HepG2 (cell line): ENCODE results near the gene TMEM170B. TPM values are rescaled to one million over a fixed set of nuclear protein-coding genes. Genes with fewer than 3 reads are reported as not detected.

ENCODE experiments used
- ATAC-seq: fragments of 200-7000 bp; cut with Tn5 transposase; 3 replicates; pipeline ENCODE4 v1.9.1; 2020; ENCODE audit warnings: mild to moderate bottlenecking, moderate library complexity
- BruUV-seq: library from RNA; stranded (reverse); fragments of 400-500 nt; replicated peaks from 2 replicates; lab custom pipeline; 2021; lab: Mats Ljungman, UMichigan
- CTCF ChIA-PET: fragments of 300-600 bp; formaldehyde crosslinking; extraction: SDS; loops from one replicate; lab custom pipeline; 2021; ENCODE audit warnings: low total read pairs, inconsistent platforms, low intra/inter-chr PET ratio; lab: Yijun Ruan, JAX
- POLR2A ChIA-PET: fragments of 350-600 bp; sonication (Branson Sonifier 250); formaldehyde crosslinking; loops from one replicate; lab custom pipeline; 2020; ENCODE audit warnings: antibody characterized with exemption, inconsistent platforms; lab: Yijun Ruan, JAX
- DNase-seq: peaks from one replicate; pipeline ENCODE4 v3.0.0-alpha.2; 2015; ENCODE audit warnings: low spot score
- FAIRE-seq: peaks from 3 replicates; lab custom pipeline; 2011; peaks lifted over from hg19 to GRCh38; lab: Jason Lieb, UNC
- H2AFZ ChIP-seq: one replicate; pipeline ENCODE4 v1.6.1; 2011; ENCODE audit warnings: low read length, inconsistent platforms
- H3K27ac ChIP-seq: fragments of 300-600 bp; 3 replicates; pipeline ENCODE4 v1.8.0; 2011; ENCODE audit warnings: mixed run types, mild to moderate bottlenecking, mixed read lengths, low read length, inconsistent platforms; ENCODE audit not compliant: insufficient read depth; ENCODE audit errors: extremely low read length
- H3K27me3 ChIP-seq, 2 experiments: fragments of 200-600 bp in 1 of 2; 2 replicates in 1 of 2; 3 replicates in 1 of 2; pipeline versions ENCODE4 v1.6.0 to v1.8.0; 2011; ENCODE audit warnings: low read length in 2 of 2, mild to moderate bottlenecking in 2 of 2, moderate library complexity in 2 of 2, inconsistent platforms in 1 of 2; ENCODE audit not compliant: insufficient read depth in 2 of 2, control insufficient read depth in 1 of 2
- H3K36me3 ChIP-seq, 2 experiments: fragments of 200-600 bp in 1 of 2; replicated peaks in 1 of 2; 2 replicates in 1 of 2; 3 replicates in 1 of 2; pipeline versions ENCODE4 v1.5.1 to v1.8.0; 2011; ENCODE audit warnings: low read length in 2 of 2, inconsistent platforms in 1 of 2; ENCODE audit not compliant: insufficient read depth in 2 of 2, control insufficient read depth in 1 of 2
- H3K4me1 ChIP-seq: 2 replicates; pipeline ENCODE4 v1.5.1; 2012; ENCODE audit warnings: low read length, inconsistent platforms; ENCODE audit not compliant: insufficient read depth
- H3K4me2 ChIP-seq: 2 replicates; pipeline ENCODE4 v1.6.0; 2011; ENCODE audit warnings: low read depth, low read length, inconsistent platforms
- H3K4me3 ChIP-seq, 3 experiments: fragments of 200-600 bp in 1 of 3; sonication (generic), shearing (Covaris generic) in 1 of 3; replicated peaks in 1 of 3; 2 replicates each; pipeline ENCODE4 v1.5.1; 2011 to 2016; ENCODE audit warnings: low read length in 3 of 3, inconsistent platforms in 2 of 3, low read depth in 2 of 3, mild to moderate bottlenecking in 2 of 3, control low read depth in 1 of 3, mixed read lengths in 1 of 3; ENCODE audit not compliant: insufficient read depth in 1 of 3
- H3K79me2 ChIP-seq: one replicate; pipeline ENCODE4 v1.6.1; 2011; ENCODE audit warnings: low read length, inconsistent platforms; ENCODE audit not compliant: insufficient read depth
- H3K9ac ChIP-seq: 2 replicates; pipeline ENCODE4 v1.6.0; 2011; ENCODE audit warnings: mild to moderate bottlenecking, low read depth, low read length, inconsistent platforms; ENCODE audit not compliant: insufficient read depth
- H3K9me3 ChIP-seq: 2 replicates; pipeline ENCODE4 v1.5.1; 2012; ENCODE audit warnings: mild to moderate bottlenecking, low read length
- H4K20me1 ChIP-seq: 2 replicates; pipeline ENCODE4 v1.6.0; 2011; ENCODE audit warnings: inconsistent platforms, mild to moderate bottlenecking, low read length, moderate library complexity; ENCODE audit not compliant: insufficient read depth
- ETS1 ChIP-seq: sonication (generic); formaldehyde crosslinking; IDR thresholded peaks from 2 replicates; pipeline ENCODE4 v1.4.0; 2020; ENCODE audit warnings: missing genetic modification reagents
- FOXJ3 ChIP-seq: sonication (generic); formaldehyde crosslinking; IDR thresholded peaks from 2 replicates; pipeline ENCODE4 v1.4.0; 2020; ENCODE audit warnings: missing genetic modification reagents, mild to moderate bottlenecking, borderline replicate concordance
- IRF1 ChIP-seq: sonication (generic); formaldehyde crosslinking; IDR thresholded peaks from 2 replicates; pipeline ENCODE4 v1.4.0; 2020; ENCODE audit warnings: low read depth, mild to moderate bottlenecking, missing genetic modification reagents
- ISL2 ChIP-seq: sonication (generic); formaldehyde crosslinking; IDR thresholded peaks from 2 replicates; pipeline ENCODE4 v1.5.0; 2020; ENCODE audit warnings: missing genetic modification reagents
- NFE2L1 ChIP-seq: sonication (generic); formaldehyde crosslinking; IDR thresholded peaks from 2 replicates; pipeline ENCODE4 v1.4.0; 2020; ENCODE audit warnings: missing genetic modification reagents, mild to moderate bottlenecking, borderline replicate concordance
- NPAS2 ChIP-seq: sonication (generic); formaldehyde crosslinking; IDR thresholded peaks from 2 replicates; pipeline ENCODE4 v1.8.0; 2022; ENCODE audit warnings: mild to moderate bottlenecking, missing genetic modification reagents, borderline replicate concordance
- ZHX2 ChIP-seq, 2 experiments: sonication (generic) in 1 of 2; formaldehyde crosslinking in 1 of 2; IDR thresholded peaks; 2 replicates each; pipeline versions ENCODE4 v1.6.1 to v1.9.0; 2014 to 2022; ENCODE audit warnings: antibody characterized with exemption in 1 of 2, borderline replicate concordance in 1 of 2, inconsistent platforms in 1 of 2, low read depth in 1 of 2, missing genetic modification reagents in 1 of 2
- ZNF687 ChIP-seq: sonication (generic); formaldehyde crosslinking; IDR thresholded peaks from 2 replicates; pipeline ENCODE4 v1.5.1; 2020; ENCODE audit warnings: mild to moderate bottlenecking, missing genetic modification reagents, moderate library complexity
- ZNF766 ChIP-seq: sonication (generic); formaldehyde crosslinking; IDR thresholded peaks from 2 replicates; pipeline ENCODE4 v1.5.0; 2020; ENCODE audit warnings: missing genetic modification reagents, borderline replicate concordance
- ZNF768 ChIP-seq: sonication (generic); formaldehyde crosslinking; IDR thresholded peaks from 2 replicates; pipeline ENCODE4 v1.4.0; 2020; ENCODE audit warnings: missing genetic modification reagents
- WGBS: methylation state at CpG from one replicate; pipeline ENCODE4 v1.1.6; 2017; ENCODE audit warnings: low lambda C conversion rate; 5-methylcytosine and 5-hydroxymethylcytosine counted together
- in situ Hi-C: cut with HindIII; loops from 2 replicates; pipeline ENCODE4 v1.10.0; 2017; ENCODE audit warnings: low pct_unique_long_range_greater_than_20kb; ENCODE audit not compliant: extremely low pct_ligation_motif_present
- intact Hi-C: fragments of 100-400 bp; cut with micrococcal nuclease; formaldehyde crosslinking; loops from one replicate; pipeline ENCODE4 v1.10.0; 2022; ENCODE audit not compliant: unreplicated experiment
- polyA plus RNA-seq, 8 experiments: library from polyadenylated mRNA; depleted of rRNA in 3 of 8; stranded (reverse) in 7 of 8; unstranded in 1 of 8; fragments of >200 nt; fragmentation: Illumina TruSeq in 4 of 8; extraction: Trizol in 4 of 8; gene quantifications; 2 replicates each; pipeline versions ENCODE4 v1.2.1 to v1.2.3, GENCODE V29; 2011 to 2016; ENCODE audit warnings: low read depth in 4 of 8, missing spikeins in 1 of 8, mixed read lengths in 1 of 8; ENCODE audit not compliant: insufficient read depth in 1 of 8
- total RNA-seq, 5 experiments: library from RNA; depleted of rRNA; stranded (reverse); fragments of >200 nt; fragmentation: Illumina TruSeq; extraction: Trizol; gene quantifications; 2 replicates each; pipeline ENCODE4 v1.2.3, GENCODE V29; 2016; ENCODE audit warnings: low read depth in 1 of 5

The TMEM170B gene
- total and polyA plus RNA-seq, 2 of the 13 experiments (the other 11 are each of a cell fraction or from before 2014, with no cell fraction given), result 3.3 to 9.4 TPM

- TF ChIP-seq ZHX2 (IDR thresholded peaks at IDR 0.05; ENCODE audit: low read depth), result no peak
- no peak for TF ChIP-seq ZHX2 (CRISPR knock-in tag; IDR thresholded peaks at IDR 0.05; ENCODE audit: borderline replicate concordance)
- TF ChIP-seq ZNF766 (CRISPR knock-in tag), result no peak
Observed at GRCh38 chr6:11586536-11586935, 49.0 kb downstream of the TMEM170B start (continued).

GRCh38 chr6:11589261-11589660 is 51.7 kb downstream of the TMEM170B start:
- no peak for ATAC-seq
- Histone ChIP-seq H3K9me3 (no peaks in the 10 kb centered on the region), H2AFZ (no peak overlapping the region), H3K27ac (no peak overlapping the region), H3K4me1 (peaks cover 19% of the 10 kb centered on the region), H3K4me3 (no peak overlapping the region), H3K36me3 (no peaks in the 10 kb centered on the region), H3K79me2 (no peaks in the 10 kb centered on the region), H3K9ac (no peak overlapping the region), H3K27me3 (no peaks in the 10 kb centered on the region; a peak in 2 of 5 replicates), H4K20me1 (no peaks in the 10 kb centered on the region), H3K4me2 (no peak overlapping the region)
- DNase-seq, result no peak
- FAIRE-seq, result no peak
- in situ Hi-C loops (loop anchor here (10.0 kb wide), 2 partner anchors 646 to 1016 kb away; no protein-coding TSS in a partner anchor), intact Hi-C loops (loop anchor here (5.0 kb wide), 3 partner anchors 113 to 1303 kb away; no protein-coding TSS in a partner anchor)
- BruUV-seq, result no TSS peak
- 0% methylated on average over 3 of the region's 3 CpGs for WGBS
- ChIA-PET POLR2A (no interaction called here), CTCF (no interaction called here)
- TF ChIP-seq IRF1 (CRISPR knock-in tag), result no peak
- no peak for TF ChIP-seq ZNF687 (CRISPR knock-in tag)
- TF ChIP-seq FOXJ3, result no peak
- no peak for TF ChIP-seq NPAS2 (CRISPR knock-in tag)
- no peak for TF ChIP-seq ISL2 (CRISPR knock-in tag)
- no peak for TF ChIP-seq NFE2L1 (CRISPR knock-in tag)
- TF ChIP-seq ETS1 (CRISPR knock-in tag), result no peak
- TF ChIP-seq ZNF768 (CRISPR knock-in tag), result no peak
